SU-DHL-6 (cell line): ENCODE data around the gene RASGRP2.

Experiments
- H2AFZ ChIP-seq: fragments of 200-600 bp; sonication (generic); 2 replicates; pipeline ENCODE4 v1.6.1; 2014; ENCODE audit warnings: low read depth, mild to moderate bottlenecking, moderate library complexity, mixed read lengths, antibody characterized with exemption, low read length; ENCODE audit not compliant: severe bottlenecking
- H3F3A ChIP-seq: fragments of 200-600 bp; shearing (Covaris generic); 2 replicates; pipeline ENCODE4 v1.6.0; 2016; ENCODE audit warnings: antibody characterized with exemption, mild to moderate bottlenecking; ENCODE audit not compliant: insufficient read depth
- H3K27ac ChIP-seq: fragments of 200-600 bp; sonication (generic); 2 replicates; pipeline ENCODE4 v1.5.1; 2016; ENCODE audit warnings: low read depth, mild to moderate bottlenecking, low read length, moderate library complexity, mixed read lengths
- H3K27me3 ChIP-seq: fragments of 200-600 bp; sonication (generic), shearing (Covaris generic); 2 replicates; pipeline ENCODE4 v1.6.0; 2014; ENCODE audit warnings: mild to moderate bottlenecking, low read length
- H3K36me3 ChIP-seq: fragments of 200-600 bp; sonication (generic); 2 replicates; pipeline ENCODE4 v1.6.1; 2014; ENCODE audit warnings: mild to moderate bottlenecking, low read length, mixed read lengths
- H3K4me2 ChIP-seq: fragments of 300-600, 200-600 bp; shearing (Covaris generic), sonication (generic); 2 replicates; pipeline ENCODE4 v1.6.0; 2014; ENCODE audit warnings: low read length, low read depth, mild to moderate bottlenecking; ENCODE audit not compliant: poor library complexity, severe bottlenecking
- H3K4me3 ChIP-seq: fragments of 200-600 bp; sonication (generic); 2 replicates; pipeline ENCODE4 v1.5.1; 2014; ENCODE audit warnings: antibody characterized with exemption, low read length, mild to moderate bottlenecking, mixed read lengths; ENCODE audit not compliant: insufficient read depth, poor library complexity, severe bottlenecking
- H3K79me2 ChIP-seq: fragments of 200-600 bp; sonication (generic); 2 replicates; pipeline ENCODE4 v1.6.1; 2014; ENCODE audit warnings: mild to moderate bottlenecking, low read length, moderate library complexity; ENCODE audit not compliant: insufficient read depth
- H3K9ac ChIP-seq: fragments of 200-600 bp; sonication (generic); 2 replicates; pipeline ENCODE4 v1.7.0; 2014; ENCODE audit warnings: mild to moderate bottlenecking, low read length
- H3K9me2 ChIP-seq: fragments of 200-600 bp; sonication (generic); replicated peaks from 2 replicates; pipeline ENCODE4 v1.6.1; 2014; ENCODE audit warnings: low read length; ENCODE audit not compliant: insufficient read depth
- H3K9me3 ChIP-seq: fragments of 200-600 bp; sonication (generic); 2 replicates; pipeline ENCODE4 v1.6.1; 2014; ENCODE audit warnings: low read length, mixed read lengths; ENCODE audit not compliant: insufficient read depth
- H4K20me1 ChIP-seq: fragments of 200-600 bp; sonication (generic); 2 replicates; pipeline ENCODE4 v1.6.1; 2014; ENCODE audit warnings: low read depth, mild to moderate bottlenecking, antibody characterized with exemption, low read length, moderate library complexity, mixed read lengths
- EZH2phosphoT487 ChIP-seq: fragments of 200-600 bp; sonication (generic), shearing (Covaris generic); conservative IDR thresholded peaks from 2 replicates; pipeline ENCODE4 v1.6.1; 2018; ENCODE audit warnings: mild to moderate bottlenecking, antibody characterized with exemption, low read length, moderate library complexity, mixed read lengths
- TF ChIP-seq, protein P1 (sequence below): fragments of 200-600 bp; sonication (generic); IDR thresholded peaks from one replicate; pipeline ENCODE4 v1.5.1; 2017; ENCODE audit warnings: antibody characterized with exemption, mild to moderate bottlenecking, low read length, moderate library complexity; ENCODE audit not compliant: insufficient read depth, poor library complexity, severe bottlenecking

Gene RASGRP2

DNA sequence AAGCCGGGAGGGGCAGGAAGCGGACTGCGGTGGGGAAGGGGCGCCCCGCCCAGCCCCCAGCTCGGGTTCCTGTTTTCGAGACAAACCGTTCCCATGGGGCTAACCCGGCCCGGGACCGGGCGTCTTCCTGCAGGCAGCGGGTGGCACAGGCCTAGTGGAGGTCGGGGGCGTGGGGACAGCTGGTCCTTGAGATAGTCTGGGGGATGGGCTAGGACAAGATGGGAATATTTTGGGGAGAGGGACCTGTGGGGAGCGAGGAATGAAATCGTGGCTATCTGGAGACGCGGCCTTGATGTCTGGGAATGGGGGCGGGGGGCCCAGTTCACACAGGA lies 1.2 kb upstream of the RASGRP2 start:
- H3K9me2 ChIP-seq = no peaks in the 10 kb centered on the region
- peak overlapping the region; percentile 53 for H3K4me3 ChIP-seq
- H3K27ac ChIP-seq = peak overlapping the region; percentile 68
- H3K79me2 ChIP-seq = no peaks in the 10 kb centered on the region
- no peaks in the 10 kb centered on the region for H4K20me1 ChIP-seq
- H3K9ac ChIP-seq = peak overlapping the region; percentile 55
- peak overlapping the region; percentile 72 for H2AFZ ChIP-seq
- no peaks in the 10 kb centered on the region for H3K36me3 ChIP-seq
- H3K4me2 ChIP-seq = peak overlapping the region; percentile 89
- no peaks in the 10 kb centered on the region for H3K9me3 ChIP-seq
- H3F3A ChIP-seq = peaks cover 14% of the 10 kb centered on the region; the same call in 1 of the 2 replicates
- TF ChIP-seq, protein P1, sequence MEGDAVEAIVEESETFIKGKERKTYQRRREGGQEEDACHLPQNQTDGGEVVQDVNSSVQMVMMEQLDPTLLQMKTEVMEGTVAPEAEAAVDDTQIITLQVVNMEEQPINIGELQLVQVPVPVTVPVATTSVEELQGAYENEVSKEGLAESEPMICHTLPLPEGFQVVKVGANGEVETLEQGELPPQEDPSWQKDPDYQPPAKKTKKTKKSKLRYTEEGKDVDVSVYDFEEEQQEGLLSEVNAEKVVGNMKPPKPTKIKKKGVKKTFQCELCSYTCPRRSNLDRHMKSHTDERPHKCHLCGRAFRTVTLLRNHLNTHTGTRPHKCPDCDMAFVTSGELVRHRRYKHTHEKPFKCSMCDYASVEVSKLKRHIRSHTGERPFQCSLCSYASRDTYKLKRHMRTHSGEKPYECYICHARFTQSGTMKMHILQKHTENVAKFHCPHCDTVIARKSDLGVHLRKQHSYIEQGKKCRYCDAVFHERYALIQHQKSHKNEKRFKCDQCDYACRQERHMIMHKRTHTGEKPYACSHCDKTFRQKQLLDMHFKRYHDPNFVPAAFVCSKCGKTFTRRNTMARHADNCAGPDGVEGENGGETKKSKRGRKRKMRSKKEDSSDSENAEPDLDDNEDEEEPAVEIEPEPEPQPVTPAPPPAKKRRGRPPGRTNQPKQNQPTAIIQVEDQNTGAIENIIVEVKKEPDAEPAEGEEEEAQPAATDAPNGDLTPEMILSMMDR = no peak
- 0 out of 2 replicates have a peak, but pooled peaks have one; percentile 21 for TF ChIP-seq EZH2phosphoT487
- no peaks in the 10 kb centered on the region for H3K27me3 ChIP-seq

DNA sequence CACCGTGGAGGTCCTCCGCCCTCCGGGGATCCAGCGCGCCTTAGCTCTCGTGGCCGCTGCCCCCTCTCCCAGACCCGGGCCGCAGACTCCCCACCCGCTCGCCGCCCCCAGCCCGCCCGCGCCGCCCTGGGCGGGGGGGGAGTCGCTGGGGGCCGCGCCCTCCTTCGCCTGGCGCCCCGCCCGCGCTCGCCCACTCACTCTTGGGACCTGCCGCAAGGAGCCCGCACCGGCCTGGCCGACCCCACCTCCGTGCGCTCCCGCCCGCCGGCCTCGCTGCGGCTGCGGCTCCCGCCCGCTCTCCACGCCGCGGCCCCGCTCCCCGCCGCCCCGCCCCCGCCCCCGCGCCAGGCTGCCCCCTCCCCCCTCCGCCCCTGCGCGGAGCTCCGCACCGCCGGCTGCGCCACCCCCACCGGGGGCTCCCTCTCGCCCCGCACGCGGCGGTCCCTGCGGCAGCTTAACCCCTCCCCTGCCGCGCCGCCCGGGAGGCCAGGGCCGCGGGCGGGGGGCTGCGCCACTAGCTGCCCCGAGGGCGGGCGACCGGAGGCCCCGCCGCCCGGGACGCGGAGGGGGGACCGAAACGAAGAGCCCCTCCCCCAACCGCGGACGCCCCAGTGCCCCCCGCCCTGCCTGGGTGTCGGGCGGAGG lies 724 bp upstream of the RASGRP2 start:
- no peak for TF ChIP-seq EZH2phosphoT487
- TF ChIP-seq, protein P1 = no peak
- Histone ChIP-seq H3K27ac (peak overlapping the region; percentile 68), H3K79me2 (no peaks in the 10 kb centered on the region), H3K9me3 (no peaks in the 10 kb centered on the region), H3K27me3 (no peaks in the 10 kb centered on the region), H2AFZ (peak overlapping the region; percentile 72), H3K4me2 (peak overlapping the region; percentile 89), H3K36me3 (no peaks in the 10 kb centered on the region), H4K20me1 (no peaks in the 10 kb centered on the region), H3K4me3 (peak overlapping the region; percentile 53), H3K9me2 (no peaks in the 10 kb centered on the region), H3F3A (peaks cover 14% of the 10 kb centered on the region; the same call in 1 of the 2 replicates), H3K9ac (peak overlapping the region; percentile 55)

DNA sequence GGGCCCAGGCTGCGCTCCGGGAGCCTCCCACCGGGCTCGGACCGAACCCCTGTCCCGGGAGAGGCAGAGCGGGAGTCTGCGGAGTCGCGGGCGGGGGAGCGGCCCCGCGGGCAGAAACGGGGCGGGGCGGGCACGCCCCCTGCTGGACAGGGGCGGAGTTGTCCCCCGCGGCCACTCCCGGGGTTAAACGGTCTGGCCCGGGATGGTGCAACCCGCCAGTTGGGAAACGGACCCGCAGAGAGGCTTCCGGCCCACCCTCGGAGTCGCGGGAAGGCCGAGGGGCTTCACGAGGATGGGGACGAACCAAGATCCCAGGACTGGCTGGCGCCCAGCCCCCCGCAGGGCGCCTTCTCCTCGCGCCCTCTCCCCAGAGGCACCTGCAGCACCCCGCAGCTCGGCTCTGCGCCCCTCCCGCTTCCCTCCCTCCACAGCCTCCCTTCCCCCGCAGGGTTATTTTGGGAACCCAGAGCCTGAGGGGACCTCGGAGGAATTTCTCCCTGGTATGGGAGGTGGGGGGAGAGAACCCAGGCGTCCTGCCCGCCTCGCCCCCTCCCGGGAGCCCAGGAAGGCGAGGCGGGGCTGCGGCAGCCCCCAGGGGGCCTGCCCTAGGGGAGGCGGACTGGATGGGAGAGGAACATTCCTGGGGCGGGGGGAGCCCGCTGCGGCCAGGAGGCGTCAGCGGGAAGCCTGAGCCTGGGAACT lies 902 bp downstream of the RASGRP2 start:
- Histone ChIP-seq H3K9ac (no peak overlapping the region; the same call in 1 of the 2 replicates), H3F3A (peaks cover 14% of the 10 kb centered on the region; the same call in 1 of the 2 replicates), H3K36me3 (no peaks in the 10 kb centered on the region), H3K4me2 (peak overlapping the region; percentile 26), H3K27ac (no peak overlapping the region), H3K9me2 (no peaks in the 10 kb centered on the region), H3K4me3 (no peak overlapping the region), H3K79me2 (no peaks in the 10 kb centered on the region), H2AFZ (no peak overlapping the region), H3K9me3 (no peaks in the 10 kb centered on the region), H4K20me1 (no peaks in the 10 kb centered on the region), H3K27me3 (no peaks in the 10 kb centered on the region)
- TF ChIP-seq, protein P1 = peak; percentile 83
- no peak for TF ChIP-seq EZH2phosphoT487
